Psoas muscle (tissue), 8 donors: ENCODE results near the gene SH2D5. TPM values are rescaled to one million over a fixed set of nuclear protein-coding genes. Genes with fewer than 3 reads are reported as not detected.
A peak's percentile ranks its signal among the peaks of the same experiment; 100 is the strongest.

Experiments used
- ATAC-seq, 4 donors: fragments of 200-7000 bp; cut with Tn5 transposase; one replicate each; pipeline ENCODE4 v1.9.1; 2020; ENCODE audit warnings: moderate library complexity in 3 of 4, mild to moderate bottlenecking in 2 of 4
- DNase-seq, 2 donors: peaks; one replicate each; pipeline ENCODE4 v3.0.0-alpha.2; 2020
- H3K27ac ChIP-seq: fragments of 200-600 bp; one replicate; pipeline ENCODE4 v1.8.0; 2022
- H3K27me3 ChIP-seq, 3 donors: fragments of 200-600 bp in 1 of 3; one replicate each; pipeline versions ENCODE4 v1.6.1 to v1.8.0; 2013 to 2022; ENCODE audit warnings: low read length in 2 of 3, mild to moderate bottlenecking in 2 of 3, moderate library complexity in 1 of 3; ENCODE audit not compliant: insufficient read depth in 3 of 3
- H3K36me3 ChIP-seq, 2 donors: fragments of 200-600 bp in 1 of 2; one replicate each; pipeline versions ENCODE4 v1.6.1 to v1.8.0; 2013 to 2022; ENCODE audit warnings: low read depth in 1 of 2, mild to moderate bottlenecking in 1 of 2, moderate library complexity in 1 of 2; ENCODE audit not compliant: insufficient read depth in 1 of 2
- H3K4me1 ChIP-seq: fragments of 200-600 bp; one replicate; pipeline ENCODE4 v1.8.0; 2022
- H3K4me3 ChIP-seq: fragments of 200-600 bp; one replicate; pipeline ENCODE4 v1.8.0; 2022; ENCODE audit warnings: mild to moderate bottlenecking
- H3K9me3 ChIP-seq: fragments of 200-600 bp; one replicate; pipeline ENCODE4 v1.8.0; 2022
- CTCF ChIP-seq: fragments of 200-600 bp; IDR thresholded peaks from one replicate; pipeline ENCODE4 v1.8.0; 2022; ENCODE audit warnings: antibody characterized with exemption
- WGBS, 3 donors: extraction: QIAGEN DNeasy Blood & Tissue Kit; methylation state at CpG; one replicate each; pipeline versions ENCODE4 v1.1.6 to v1.1.7; 2013; 5-methylcytosine and 5-hydroxymethylcytosine counted together
- intact Hi-C, 2 donors: fragments of 100-400 bp; cut with DNase I; formaldehyde crosslinking; loops; one replicate each; pipeline versions ENCODE4 v1.11.0 to v1.14.2; 2022
- polyA plus RNA-seq, 3 donors: library from polyadenylated mRNA; stranded (reverse); fragments of 200-250 nt; gene quantifications; one replicate each; pipeline ENCODE4 v1.2.3, GENCODE V29; 2013
- total RNA-seq, 4 donors: library from RNA; stranded (reverse); fragmentation: NEBNext Ultra II Directional in 2 of 4; extraction: Animal tissue kit (Norgen Biotek cat#: 25700) in 2 of 4; gene quantifications; one replicate each; pipeline versions ENCODE4 v1.2.1 to v1.2.4, GENCODE V29; 2021 to 2023
- donor health status: healthy with polysubstance abuse.
- donor health status: DM: no; HTN: no; CAD: no; lungs with moderate emphysema.
- donor health status: Bipolar disorder and iron deficiency.
- donor health status: healthy.
- donor health status: DM: yes; HTN: yes; CAD: no.
- donor health status: DM: no; HTN: no; CAD: no.
- donor health status: DM: no; HTN: no; CAD: no.
- donor health status: DM: yes; HTN: yes; CAD: no.

SH2D5 gene
- total and polyA plus RNA-seq, 7 donors: 0.09 to 27.9 (median 2.2) TPM

- no peak for ATAC-seq
- H3K27ac ChIP-seq: no peak overlapping the region
Measured at GRCh38 chr1:20700636-20701215, 31.8 kb downstream of the SH2D5 start.

GRCh38 chr1:20699558-20699957 lies 32.9 kb downstream of the SH2D5 start:
- TF ChIP-seq CTCF: no peak
- Histone ChIP-seq H3K36me3 (no peaks in the 10 kb centered on the region), H3K4me3 (no peak overlapping the region), H3K27me3 (no peaks in the 10 kb centered on the region), H3K4me1 (peaks cover 10% of the 10 kb centered on the region), H3K27ac (peak overlapping the region; percentile 53), H3K9me3 (no peaks in the 10 kb centered on the region)
- DNase-seq: peak in 1 of 2 donors; percentile 69
- peak; percentile 53 to 91 (median 69) for ATAC-seq
- WGBS, 3 donors: 32 to 51% (median 38%) methylated on average over 9 of the region's 9 CpGs
- intact Hi-C loops: loop anchor here (5.0 to 10.0 kb wide), 4 partner anchors 33 to 493 kb away; partner anchors contain the start of genes SH2D5 (in 2 of the 2) and HP1BP3 (in 1 of the 2)

More at GRCh38 chr1:20700636-20701215, 31.8 kb downstream of the SH2D5 start:
- H3K9me3 ChIP-seq: no peaks in the 10 kb centered on the region
- no peaks in the 10 kb centered on the region for H3K27me3 ChIP-seq
- peaks cover 10% of the 10 kb centered on the region for H3K4me1 ChIP-seq
- no peak for TF ChIP-seq CTCF
- WGBS, 3 donors: 86 to 89% (median 88%) methylated on average over 17 of the region's 17 CpGs
- no peaks in the 10 kb centered on the region for H3K36me3 ChIP-seq
- intact Hi-C loops: no loop called here
- H3K4me3 ChIP-seq: no peak overlapping the region
- no peak for DNase-seq

- whole genome bisulfite sequencing, 3 donors: 88 to 94% (median 93%) methylated on average over 18 of the region's 18 CpGs
- intact Hi-C loops: loop anchor here (5.0 to 10.0 kb wide), 4 partner anchors 34 to 494 kb away; partner anchors contain the start of genes SH2D5 (in 2 of the 2) and HP1BP3 (in 1 of the 2)
- H3K27ac ChIP-seq: no peak overlapping the region
- no peak overlapping the region for H3K4me3 ChIP-seq
- H3K27me3 ChIP-seq: no peaks in the 10 kb centered on the region
- H3K36me3 ChIP-seq: no peaks in the 10 kb centered on the region
- H3K9me3 ChIP-seq: no peaks in the 10 kb centered on the region
- no peak for ATAC-seq
- peaks cover 10% of the 10 kb centered on the region for H3K4me1 ChIP-seq
- no peak for DNase-seq
- no peak for TF ChIP-seq CTCF
Measured at GRCh38 chr1:20698195-20698910, 34.1 kb downstream of the SH2D5 start.

- DNase-seq: no peak
- WGBS, 3 donors: 90 to 91% (median 91%) methylated on average over 12 of the region's 12 CpGs
- no peaks in the 10 kb centered on the region for H3K27me3 ChIP-seq
- no peak for ATAC-seq
- H3K27ac ChIP-seq: no peak overlapping the region
- no peaks in the 10 kb centered on the region for H3K9me3 ChIP-seq
- TF ChIP-seq CTCF: no peak
- intact Hi-C loops: loop anchor here (2.0 to 10.0 kb wide), 5 partner anchors 35 to 497 kb away; partner anchors contain the start of genes SH2D5 (in 2 of the 2) and HP1BP3 (in 1 of the 2)
- H3K4me1 ChIP-seq: peaks cover 10% of the 10 kb centered on the region
- no peak overlapping the region for H3K4me3 ChIP-seq
- H3K36me3 ChIP-seq: no peaks in the 10 kb centered on the region
Measured at GRCh38 chr1:20697563-20697962, 34.9 kb downstream of the SH2D5 start.
